Gastrocnemius medialis (tissue), 4 donors: ENCODE measurements around the gene ZNF648. TPM values are rescaled to one million over a fixed set of nuclear protein-coding genes. Genes with fewer than 3 reads are reported as not detected.

Experiments used
- ATAC-seq, 2 donors: fragments of 150-250 bp; one replicate each; pipeline ENCODE4 v1.9.1; 2016
- DNase-seq, 2 donors: peaks; one replicate each; pipeline ENCODE4 v3.0.0-alpha.2; 2019
- H3K27ac ChIP-seq, 4 donors: fragments of 200-600 bp; sonication (generic); 1 replicate in 1 of 4; 2 replicates in 3 of 4; pipeline ENCODE4 v1.5.1; 2016 to 2018; ENCODE audit warnings: mild to moderate bottlenecking in 2 of 4, moderate library complexity in 1 of 4
- H3K27me3 ChIP-seq, 3 donors: fragments of 200-600 bp; sonication (generic) in 2 of 3; 1 replicate in 1 of 3; 2 replicates in 2 of 3; pipeline versions ENCODE4 v1.5.1 to v1.6.0; 2016 to 2019; ENCODE audit warnings: mild to moderate bottlenecking in 1 of 3, moderate library complexity in 1 of 3
- H3K36me3 ChIP-seq, 2 donors: fragments of 200-600 bp; sonication (generic) in 1 of 2; one replicate each; pipeline ENCODE4 v1.5.1; 2017 to 2018
- H3K4me1 ChIP-seq, 2 donors: fragments of 200-600 bp; sonication (generic) in 1 of 2; one replicate each; pipeline ENCODE4 v1.5.1; 2016 to 2017; ENCODE audit warnings: mild to moderate bottlenecking in 2 of 2
- H3K4me3 ChIP-seq, 4 donors: fragments of 200-600 bp; sonication (generic) in 3 of 4; 1 replicate in 1 of 4; 2 replicates in 3 of 4; pipeline ENCODE4 v1.5.1; 2016 to 2019; ENCODE audit warnings: mild to moderate bottlenecking in 2 of 4
- H3K9me3 ChIP-seq, 3 donors: fragments of 200-600 bp; sonication (generic) in 2 of 3; 1 replicate in 1 of 3; 2 replicates in 2 of 3; pipeline ENCODE4 v1.5.1; 2016 to 2019
- CTCF ChIP-seq, 5 experiments: fragments of 450-650 bp in 3 of 5; fragments of 200-600 bp in 2 of 5; sonication (generic) in 2 of 5; IDR thresholded peaks in 4 of 5; conservative IDR thresholded peaks in 1 of 5; 1 replicate in 4 of 5; 2 replicates in 1 of 5; pipeline ENCODE4 v1.5.1; 2016 to 2019; ENCODE audit warnings: antibody characterized with exemption in 5 of 5, mild to moderate bottlenecking in 3 of 5, moderate library complexity in 3 of 5
- POLR2A ChIP-seq, 2 donors: fragments of 450-650 bp; IDR thresholded peaks; one replicate each; pipeline ENCODE4 v1.6.1; 2017; ENCODE audit warnings: antibody characterized with exemption in 2 of 2, mild to moderate bottlenecking in 2 of 2, moderate library complexity in 2 of 2
- in situ Hi-C, 4 donors: fragments of 200-750 bp; cut with MboI; loops; one replicate each; pipeline versions ENCODE4 v1.15.0 to v1.8.0; 2017; ENCODE audit warnings: low sequenced_read_pairs in 4 of 4
- intact Hi-C: fragments of 100-400 bp; cut with DNase I; formaldehyde crosslinking; loops from one replicate; pipeline ENCODE4 v1.15.1; 2023; ENCODE audit warnings: low total_unique reads
- total RNA-seq, 4 donors: library from RNA; depleted of rRNA; stranded (reverse); fragments of >200 nt; gene quantifications; one replicate each; pipeline versions ENCODE4 v1.1.0 to v1.2.3, GENCODE V29; 2016

The ZNF648 gene
- total RNA-seq, 4 donors from 2014 or later: 0.07 to 0.38 TPM; not detected in 2

DNA sequence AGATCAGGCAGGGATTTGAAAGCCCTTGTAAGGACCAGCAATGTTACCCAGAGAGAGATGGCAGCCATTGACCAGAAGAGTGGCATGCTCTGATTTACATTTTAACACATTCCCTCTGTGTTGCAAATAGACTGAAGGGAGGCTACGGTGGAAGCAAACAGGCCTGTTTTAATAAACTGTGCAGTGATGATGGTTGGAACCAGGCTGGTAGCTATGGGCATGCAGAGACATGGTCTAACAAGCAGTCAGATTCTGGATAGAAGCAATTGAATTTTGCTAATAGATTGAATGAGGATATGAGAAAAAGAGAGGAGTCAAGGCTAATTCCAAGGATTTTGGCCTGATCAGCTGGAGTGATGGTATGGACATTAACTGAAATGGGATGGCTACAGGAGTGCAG, 32.3 kb upstream of the ZNF648 start:
- intact Hi-C loops: no loop called here
- in situ Hi-C loops: loop anchor here in 3 of 4 donors (25.0 kb wide), 2 partner anchors 494 to 694 kb away; partner anchors contain the start of genes NPL (in 3 of the 3) and RNASEL (in 1 of the 3)
- ATAC-seq (no peak), DNase-seq (no peak)
- no peaks in the 10 kb centered on the region for H3K9me3 ChIP-seq
- no peaks in the 10 kb centered on the region for H3K4me1 ChIP-seq
- no peak overlapping the region for H3K4me3 ChIP-seq
- no peaks in the 10 kb centered on the region for H3K27me3 ChIP-seq
- H3K27ac ChIP-seq: no peak overlapping the region
- no peak for TF ChIP-seq CTCF (IDR thresholded peaks at IDR 0.05 in 4 of 5, conservative IDR thresholded peaks at IDR 0.05 in 1 of 5)
- no peak for TF ChIP-seq POLR2A (IDR thresholded peaks at IDR 0.05)
- H3K36me3 ChIP-seq: no peaks in the 10 kb centered on the region

- ATAC-seq: no peak
- intact Hi-C loops (no loop called here), in situ Hi-C loops (loop anchor here in 3 of 4 donors (25.0 kb wide), 2 partner anchors 495 to 695 kb away; partner anchors contain the start of genes NPL (in 3 of the 3) and RNASEL (in 1 of the 3))
- H3K27me3 ChIP-seq: no peaks in the 10 kb centered on the region
- no peaks in the 10 kb centered on the region for H3K4me1 ChIP-seq
- H3K27ac ChIP-seq: no peak overlapping the region
- TF ChIP-seq CTCF (IDR thresholded peaks at IDR 0.05 in 4 of 5, conservative IDR thresholded peaks at IDR 0.05 in 1 of 5) (no peak), POLR2A (IDR thresholded peaks at IDR 0.05) (no peak)
- H3K4me3 ChIP-seq: no peak overlapping the region
- DNase-seq: no peak
- no peaks in the 10 kb centered on the region for H3K9me3 ChIP-seq
- H3K36me3 ChIP-seq: no peaks in the 10 kb centered on the region
Observed at GRCh38 chr1:182092336-182092735, 30.8 kb upstream of the ZNF648 start.

- no peaks in the 10 kb centered on the region for H3K36me3 ChIP-seq
- intact Hi-C loops (no loop called here), in situ Hi-C loops (loop anchor here in 3 of 4 donors (25.0 kb wide), 2 partner anchors 496 to 696 kb away; partner anchors contain the start of genes NPL (in 3 of the 3) and RNASEL (in 1 of the 3))
- DNase-seq: no peak
- no peaks in the 10 kb centered on the region for H3K4me1 ChIP-seq
- H3K27ac ChIP-seq: no peak overlapping the region
- ATAC-seq: no peak
- H3K9me3 ChIP-seq: no peaks in the 10 kb centered on the region
- no peaks in the 10 kb centered on the region for H3K27me3 ChIP-seq
- no peak overlapping the region for H3K4me3 ChIP-seq
- TF ChIP-seq CTCF (IDR thresholded peaks at IDR 0.05 in 4 of 5, conservative IDR thresholded peaks at IDR 0.05 in 1 of 5): no peak
- no peak for TF ChIP-seq POLR2A (IDR thresholded peaks at IDR 0.05)
Observed at GRCh38 chr1:182091083-182091482, 29.6 kb upstream of the ZNF648 start.

DNA sequence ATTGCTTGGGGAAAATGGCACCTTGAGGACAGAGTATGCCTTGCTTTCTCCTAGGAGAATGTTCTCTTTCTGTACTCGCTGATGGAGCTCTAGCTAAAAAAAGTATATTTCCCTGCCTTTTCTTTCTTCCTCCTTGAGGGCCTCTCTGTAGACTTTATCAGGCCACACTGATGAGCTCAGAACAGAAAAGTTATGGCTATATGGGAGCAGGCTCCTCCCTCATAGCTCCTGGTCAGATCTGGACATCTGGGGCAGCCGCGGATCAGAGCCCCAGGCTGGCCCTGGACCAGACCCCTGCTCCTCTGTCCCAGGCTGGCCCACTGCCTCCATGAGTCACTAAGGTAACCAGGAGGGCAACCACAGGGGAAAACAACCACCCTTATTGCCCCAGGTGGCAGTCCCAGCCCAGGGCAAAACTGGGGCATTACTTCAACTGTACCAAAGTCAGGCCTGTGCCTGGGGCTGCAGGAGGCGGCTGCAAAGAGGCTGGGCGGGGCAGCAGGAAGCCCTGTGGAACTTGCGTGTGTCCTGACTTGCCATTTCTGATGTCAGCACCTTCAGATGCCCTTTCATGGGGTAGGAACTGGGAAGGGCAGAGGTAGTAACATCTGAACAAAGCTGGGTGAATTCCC, 26.3 kb upstream of the ZNF648 start:
- H3K4me3 ChIP-seq: no peak overlapping the region
- H3K27me3 ChIP-seq: no peaks in the 10 kb centered on the region
- no peak for ATAC-seq
- no peaks in the 10 kb centered on the region for H3K36me3 ChIP-seq
- H3K4me1 ChIP-seq: peaks cover 0 to 3% of the 10 kb centered on the region in 2 donors
- in situ Hi-C loops (loop anchor here (5.0 to 25.0 kb wide), 8 partner anchors 57 to 699 kb away; partner anchors contain the start of genes NPL (in 3 of the 4) and RNASEL (in 2 of the 4)), intact Hi-C loops (loop anchor here (5.0 kb wide), 2 partner anchors 114 to 359 kb away; no protein-coding TSS in a partner anchor)
- no peak overlapping the region for H3K27ac ChIP-seq
- TF ChIP-seq CTCF (IDR thresholded peaks at IDR 0.05 in 4 of 5, conservative IDR thresholded peaks at IDR 0.05 in 1 of 5): no peak
- TF ChIP-seq POLR2A (IDR thresholded peaks at IDR 0.05): no peak
- DNase-seq: no peak
- no peaks in the 10 kb centered on the region for H3K9me3 ChIP-seq
